ENCODE results near the gene ABCC9. TPM values are rescaled to one million over a fixed set of nuclear protein-coding genes. Genes with fewer than 3 reads are reported as not detected.

Gene ABCC9
- total and polyA plus RNA-seq, 2 donors (not counting 3 experiments of a cell fraction or from before 2014, with no cell fraction given), result under 0.01 TPM; not detected in 1

DNA sequence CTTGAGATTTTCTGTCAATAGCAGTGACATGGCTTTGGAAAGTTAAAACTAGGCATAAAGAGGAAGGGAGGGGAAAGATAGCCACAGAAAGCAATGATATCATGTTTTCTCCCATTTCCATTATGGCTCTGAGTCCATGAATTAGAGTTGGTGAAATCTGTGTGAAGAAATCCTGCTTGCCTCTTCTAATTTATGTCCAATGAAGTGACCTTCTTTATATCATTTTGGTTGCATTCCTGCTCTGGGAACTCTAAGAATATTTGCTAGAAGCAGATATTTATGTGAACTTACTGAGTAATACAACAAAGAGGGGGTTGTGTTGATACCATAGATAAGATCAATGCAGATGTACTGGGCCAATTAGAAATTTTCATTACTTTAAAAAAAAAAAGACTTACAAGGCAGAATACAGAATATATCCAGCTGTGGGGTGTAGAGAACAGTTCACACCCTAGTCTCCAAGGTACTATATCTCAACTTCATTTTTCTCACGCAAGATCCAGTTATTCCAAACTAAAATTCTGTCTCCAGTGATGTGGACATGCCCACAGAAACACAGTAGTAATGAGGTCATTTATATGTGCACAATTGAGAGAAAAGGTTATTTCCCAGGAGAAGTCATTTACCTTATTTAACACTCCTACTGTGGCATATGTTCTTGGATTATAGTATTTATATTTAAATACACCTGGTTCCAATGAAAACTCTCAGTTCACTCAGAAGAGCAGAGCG, 115.2 kb downstream of the ABCC9 start:
- no peak for DNase-seq (ENCODE audit: low read depth, low spot score)
- Histone ChIP-seq H3K4me2 (ENCODE audit: insufficient read depth, low read length) (no peak overlapping the region), H3K9ac (replicated peaks; ENCODE audit: extremely low read depth, insufficient read depth, low read length) (no peak overlapping the region), H2AFZ (ENCODE audit: low read depth, low read length) (no peak overlapping the region), H3K27ac (ENCODE audit: insufficient read depth, low read depth, low read length) (no peak overlapping the region), H3K27me3 (ENCODE audit: control insufficient read depth in 2 of 2, insufficient read depth in 2 of 2, low read length in 2 of 2) (no peaks in the 10 kb centered on the region), H3K9me3 (replicated peaks; ENCODE audit: control insufficient read depth, insufficient read depth, low read length) (no peaks in the 10 kb centered on the region), H4K20me1 (replicated peaks; ENCODE audit: control insufficient read depth, extremely low read depth, insufficient read depth, low read length) (no peaks in the 10 kb centered on the region), H3K4me1 (ENCODE audit: control insufficient read depth, extremely low read depth, insufficient read depth, low read length) (no peaks in the 10 kb centered on the region), H3K36me3 (ENCODE audit: control insufficient read depth in 2 of 2, extremely low read depth in 1 of 2, insufficient read depth in 2 of 2, low read length in 2 of 2) (no peaks in the 10 kb centered on the region), H3K4me3 (replicated peaks in 1 of 3; ENCODE audit: insufficient read depth in 1 of 3, low read depth in 1 of 3, low read length in 3 of 3) (no peak overlapping the region), H3K79me2 (ENCODE audit: control insufficient read depth, insufficient read depth, low read length) (no peaks in the 10 kb centered on the region), H3K9me1 (replicated peaks; ENCODE audit: control insufficient read depth, extremely low read depth, insufficient read depth, low read length) (no peaks in the 10 kb centered on the region)
- FAIRE-seq, result no peak
- CTCF ChIA-PET, result no interaction called here
- POLR2A ChIA-PET, result no interaction called here
- BruUV-seq (replicated peaks), result no TSS peak
- no peak for TF ChIP-seq EZH2 (IDR thresholded peaks at IDR 0.05; ENCODE audit: borderline replicate concordance, low read depth, low read length, severe bottlenecking)
- TF ChIP-seq, protein P1, sequence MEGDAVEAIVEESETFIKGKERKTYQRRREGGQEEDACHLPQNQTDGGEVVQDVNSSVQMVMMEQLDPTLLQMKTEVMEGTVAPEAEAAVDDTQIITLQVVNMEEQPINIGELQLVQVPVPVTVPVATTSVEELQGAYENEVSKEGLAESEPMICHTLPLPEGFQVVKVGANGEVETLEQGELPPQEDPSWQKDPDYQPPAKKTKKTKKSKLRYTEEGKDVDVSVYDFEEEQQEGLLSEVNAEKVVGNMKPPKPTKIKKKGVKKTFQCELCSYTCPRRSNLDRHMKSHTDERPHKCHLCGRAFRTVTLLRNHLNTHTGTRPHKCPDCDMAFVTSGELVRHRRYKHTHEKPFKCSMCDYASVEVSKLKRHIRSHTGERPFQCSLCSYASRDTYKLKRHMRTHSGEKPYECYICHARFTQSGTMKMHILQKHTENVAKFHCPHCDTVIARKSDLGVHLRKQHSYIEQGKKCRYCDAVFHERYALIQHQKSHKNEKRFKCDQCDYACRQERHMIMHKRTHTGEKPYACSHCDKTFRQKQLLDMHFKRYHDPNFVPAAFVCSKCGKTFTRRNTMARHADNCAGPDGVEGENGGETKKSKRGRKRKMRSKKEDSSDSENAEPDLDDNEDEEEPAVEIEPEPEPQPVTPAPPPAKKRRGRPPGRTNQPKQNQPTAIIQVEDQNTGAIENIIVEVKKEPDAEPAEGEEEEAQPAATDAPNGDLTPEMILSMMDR (IDR thresholded peaks at IDR 0.05; ENCODE audit: extremely low read depth in 1 of 2, insufficient read depth in 1 of 2, low read depth in 1 of 2, low read length in 2 of 2), result no peak
- TF ChIP-seq JUN (IDR thresholded peaks at IDR 0.05; ENCODE audit: borderline replicate concordance, insufficient read depth, insufficient read length, low read depth), result no peak
- no peak for TF ChIP-seq POLR2A (IDR thresholded peaks at IDR 0.05; ENCODE audit: low read depth, low read length)
- no peak for TF ChIP-seq MYC (IDR thresholded peaks at IDR 0.05; ENCODE audit: low read depth, low read length)
- TF ChIP-seq GATA2 (IDR thresholded peaks at IDR 0.05; ENCODE audit: insufficient read depth, insufficient read length, low read depth, low read length), result no peak
- TF ChIP-seq, protein P2, sequence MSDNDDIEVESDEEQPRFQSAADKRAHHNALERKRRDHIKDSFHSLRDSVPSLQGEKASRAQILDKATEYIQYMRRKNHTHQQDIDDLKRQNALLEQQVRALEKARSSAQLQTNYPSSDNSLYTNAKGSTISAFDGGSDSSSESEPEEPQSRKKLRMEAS (IDR thresholded peaks at IDR 0.05; ENCODE audit: insufficient read depth, insufficient read length), result no peak
- no peak for TF ChIP-seq POLR2AphosphoS5 (IDR thresholded peaks at IDR 0.05; ENCODE audit: insufficient read depth, low read depth, low read length)
- TF ChIP-seq FOS (IDR thresholded peaks at IDR 0.05; ENCODE audit: borderline replicate concordance, insufficient read depth, low read length), result no peak
- intact Hi-C loops (cut with micrococcal nuclease) (no loop called here), dilution Hi-C loops (cut with MboI; ENCODE audit: extremely low pct_ligation_motif_present, low sequenced_read_pairs) (no loop called here)
